HG03575 (cell line): Measurements from ENCODE around the gene SYNGR2.
"Not testable (repeated sequence)": the region's sequence is repeated elsewhere in the genome, so short reads cannot be mapped to it uniquely, and the experiment has no call there.

ENCODE experiments used
- ATAC-seq: cut with Tn5 transposase; IDR thresholded peaks from one replicate; pipeline ENCODE4 v1.9.1; 2021; ENCODE audit not compliant: unreplicated experiment, insufficient number of reproducible peaks, low FRiP score; ENCODE audit errors: extremely low read depth

Gene SYNGR2

DNA sequence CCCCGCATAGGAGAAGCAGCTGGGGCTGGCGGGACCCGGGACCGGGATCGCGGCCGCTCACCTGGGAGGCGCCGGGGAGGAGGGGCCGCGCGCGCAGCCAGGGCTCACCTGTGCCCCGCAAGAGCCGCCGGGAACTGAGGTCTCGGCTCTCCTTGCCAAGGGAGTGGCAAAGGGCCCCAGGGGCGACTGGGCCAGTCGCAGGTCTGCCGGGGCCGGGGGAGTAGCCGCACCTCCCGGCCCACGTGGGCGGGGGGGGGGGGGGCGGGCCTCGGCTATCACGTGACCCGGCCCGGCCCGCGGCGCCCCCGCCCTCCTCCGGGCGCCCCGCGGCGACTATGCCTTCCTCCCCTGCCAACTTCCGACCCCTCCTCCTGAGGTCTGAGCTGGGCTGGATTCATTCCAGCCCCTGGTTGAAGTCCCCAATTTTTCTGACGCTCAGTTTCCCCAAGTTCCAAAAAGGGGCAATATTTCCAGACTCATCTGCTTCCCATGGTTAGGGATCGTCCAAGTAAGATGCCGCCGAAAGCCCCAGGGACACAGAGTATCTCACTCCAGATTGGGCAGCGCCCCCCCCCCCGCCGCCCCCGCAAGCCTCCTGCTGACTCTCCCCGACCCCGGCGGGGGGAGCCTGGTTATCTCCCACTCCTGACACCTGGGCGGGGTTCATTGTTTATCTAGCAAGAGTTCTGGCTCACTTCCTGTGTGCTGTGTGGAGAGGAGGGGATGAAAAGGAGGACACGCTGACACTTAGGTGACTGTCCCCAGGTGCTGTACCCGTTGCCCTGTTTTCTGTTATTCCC, 39.6 kb upstream of the SYNGR2 start, which contains the start of gene TMC6:
Gene TMC6 (minus strand): TSS at position 205 of the 800 bp plus-strand sequence. CDS start 1,923 bp downstream, outside the sequence.
- ATAC-seq: no peak

DNA sequence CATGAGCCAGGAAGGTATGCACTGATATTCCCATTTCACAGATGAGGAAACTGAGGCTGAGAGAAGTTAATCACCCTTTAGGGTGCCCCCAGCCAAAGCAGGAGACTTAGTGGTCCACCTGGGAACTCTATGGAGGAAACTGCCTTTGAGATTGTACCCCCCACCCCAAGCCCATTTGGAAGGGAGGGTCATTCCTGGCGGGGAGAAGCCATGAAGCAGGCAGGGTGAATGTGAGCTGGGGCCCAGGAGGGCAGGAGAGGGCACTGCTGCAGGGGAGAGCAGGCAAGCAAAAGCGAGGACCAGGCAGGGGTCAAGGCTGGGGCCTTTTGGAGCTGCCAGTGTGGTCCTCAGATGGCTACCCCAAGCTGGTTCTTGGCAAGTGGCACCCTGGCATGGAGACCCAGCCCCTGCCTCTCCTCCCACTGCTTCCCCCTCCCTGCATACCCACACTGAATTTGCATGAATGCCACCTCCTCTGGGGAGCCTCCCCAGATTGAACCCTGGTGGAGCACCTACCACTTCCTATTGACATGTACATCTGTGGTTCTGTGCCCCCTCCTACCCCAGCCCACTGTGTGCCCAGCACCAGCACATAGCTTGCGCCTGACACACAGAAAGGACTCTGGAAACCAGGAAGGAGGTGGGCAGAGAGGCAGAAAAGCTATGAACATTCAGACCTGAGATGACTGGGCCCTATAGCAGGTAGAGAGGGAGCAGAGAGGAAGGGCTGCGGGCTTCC, 38.9 kb upstream of the SYNGR2 start:
- no peak for ATAC-seq

DNA sequence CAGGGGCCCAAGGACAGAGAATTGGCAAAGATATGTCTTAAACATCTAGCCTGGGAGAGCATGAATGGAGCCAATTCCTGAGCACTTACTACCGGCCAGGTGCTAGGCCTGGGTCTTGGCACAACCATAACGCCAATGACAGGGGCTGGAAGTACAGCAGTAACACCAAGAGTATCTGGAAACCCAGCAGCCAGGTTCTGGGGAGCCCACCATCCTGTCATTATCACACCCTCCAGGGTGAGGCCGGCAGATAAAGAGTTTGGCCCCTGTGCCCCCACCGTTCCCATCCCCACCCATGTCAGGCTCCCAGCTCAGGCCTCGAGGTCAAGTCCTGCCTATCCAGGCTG, 38.3 kb upstream of the SYNGR2 start:
- no peak for ATAC-seq

DNA sequence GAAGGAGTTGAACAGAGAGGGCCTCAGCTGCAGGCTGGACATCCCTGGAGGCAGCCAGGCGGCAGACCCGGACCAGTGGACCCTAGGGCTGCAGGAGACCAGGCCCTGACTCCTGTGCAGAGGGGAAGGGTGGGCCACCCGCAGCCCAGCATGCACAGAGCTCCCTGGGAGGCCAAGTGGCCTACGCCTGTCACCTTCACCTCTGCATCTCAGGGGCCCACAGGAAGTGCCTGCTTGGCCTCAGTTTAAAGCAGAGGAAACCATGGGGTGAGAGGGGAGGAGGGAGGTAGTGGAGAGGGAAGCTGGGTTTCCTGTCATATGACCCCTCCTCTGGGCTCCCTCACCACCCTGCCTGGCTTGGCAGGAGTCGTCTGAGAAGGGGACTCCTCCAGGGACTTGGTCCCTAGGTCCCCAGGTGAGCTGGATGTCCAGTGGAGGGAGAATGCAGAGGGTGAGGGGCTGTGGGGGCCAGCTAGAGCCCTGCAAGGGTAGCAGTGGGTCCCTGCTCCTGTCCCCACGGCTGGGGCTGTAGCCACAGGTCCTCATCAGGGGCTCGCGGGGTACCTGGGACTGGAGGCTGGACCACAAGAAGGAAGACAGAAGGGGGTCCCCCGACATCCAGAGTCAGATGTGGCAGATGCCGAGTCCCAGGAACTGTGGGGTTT, 37.8 kb upstream of the SYNGR2 start, which contains the start of gene TMC8:
Gene TMC8 (plus strand): TSS at position 335 of the 665 bp plus-strand sequence. CDS start 818 bp downstream, outside the sequence.
- ATAC-seq: no peak

DNA sequence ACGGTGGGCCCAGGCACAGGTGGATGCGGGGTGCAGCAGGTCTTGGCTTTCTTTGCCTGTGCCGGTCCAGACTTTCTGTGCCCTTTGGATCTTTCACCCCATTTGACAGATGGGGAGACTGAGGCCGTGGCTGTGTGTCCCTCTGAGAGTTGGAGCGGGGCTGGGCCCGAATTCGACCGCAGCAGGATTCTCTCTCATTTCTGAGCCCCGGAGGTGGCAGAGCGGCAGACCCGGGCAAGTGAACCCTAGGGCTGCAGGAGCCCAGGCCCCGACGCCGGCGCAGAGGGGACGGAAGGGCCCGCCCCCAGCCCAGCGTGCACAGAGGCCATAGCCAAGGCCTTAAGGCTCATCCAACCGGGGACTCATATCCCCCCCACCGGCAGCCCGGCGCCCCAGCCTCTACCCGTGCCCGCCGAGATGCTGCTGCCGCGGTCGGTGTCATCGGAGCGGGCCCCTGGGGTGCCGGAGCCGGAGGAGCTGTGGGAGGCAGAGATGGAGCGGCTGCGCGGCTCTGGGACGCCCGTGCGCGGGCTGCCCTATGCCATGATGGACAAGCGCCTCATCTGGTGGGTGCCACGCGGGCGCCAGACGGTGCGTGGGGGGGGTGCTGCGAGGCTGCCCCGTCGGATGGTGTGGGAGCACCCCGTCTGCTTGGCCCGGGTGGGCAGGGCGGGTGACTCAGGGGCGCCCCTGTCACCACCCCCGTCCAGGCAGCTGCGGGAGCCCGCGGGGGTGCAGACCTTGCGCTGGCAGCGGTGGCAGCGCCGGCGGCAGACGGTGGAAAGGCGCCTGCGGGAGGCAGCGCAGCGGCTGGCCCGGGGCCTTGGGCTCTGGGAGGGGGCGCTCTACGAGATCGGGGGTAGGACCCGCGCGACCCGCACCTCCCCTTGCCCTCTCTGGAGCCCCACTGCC, 37.0 kb upstream of the SYNGR2 start:
- no peak for ATAC-seq

DNA sequence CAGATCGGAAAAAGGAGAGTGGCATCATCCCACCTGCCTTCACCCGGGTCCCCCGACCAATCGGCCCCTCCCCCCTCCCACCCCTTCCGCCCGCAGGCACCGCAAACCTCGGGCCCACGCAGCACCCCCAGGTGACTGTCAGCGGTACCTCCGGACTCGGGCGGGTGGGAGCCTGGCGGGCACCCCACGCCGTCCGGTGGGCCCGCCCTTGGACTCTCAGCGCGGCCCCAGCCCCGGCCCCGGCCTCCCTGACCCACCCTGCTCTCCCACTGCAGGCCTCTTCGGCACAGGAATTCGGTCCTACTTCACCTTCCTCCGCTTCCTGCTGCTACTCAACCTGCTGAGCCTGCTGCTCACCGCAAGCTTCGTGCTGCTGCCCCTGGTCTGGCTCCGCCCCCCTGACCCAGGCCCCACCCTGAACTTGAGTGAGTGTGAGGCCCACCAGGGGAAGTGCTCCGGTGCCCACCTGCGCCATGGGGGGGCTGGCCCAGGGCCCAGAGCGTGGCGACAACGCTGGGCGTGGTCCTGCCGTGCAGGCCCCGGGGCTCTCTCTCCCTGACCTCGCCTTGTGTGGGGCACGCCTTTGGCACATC, 36.2 kb upstream of the SYNGR2 start:
- no peak for ATAC-seq

DNA sequence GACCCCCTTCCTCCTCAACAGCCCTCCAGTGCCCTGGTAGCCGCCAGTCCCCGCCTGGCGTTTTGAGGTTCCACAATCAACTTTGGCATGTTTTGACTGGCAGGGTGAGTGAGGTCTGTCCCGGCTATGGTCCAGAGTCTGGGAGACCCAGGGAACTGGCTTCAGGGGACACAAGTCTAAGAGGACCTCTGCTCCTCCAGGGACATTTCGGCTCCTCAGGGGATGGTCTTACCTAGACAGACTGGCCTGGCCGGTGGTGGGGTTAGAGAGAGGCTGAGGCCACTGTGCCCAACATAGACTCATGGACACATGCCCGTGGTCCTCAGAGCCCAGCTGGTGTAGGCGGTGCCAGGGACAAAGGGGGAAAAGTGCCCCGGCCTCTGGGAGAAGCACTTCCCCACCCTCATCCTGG, 35.6 kb upstream of the SYNGR2 start:
- ATAC-seq: no peak

DNA sequence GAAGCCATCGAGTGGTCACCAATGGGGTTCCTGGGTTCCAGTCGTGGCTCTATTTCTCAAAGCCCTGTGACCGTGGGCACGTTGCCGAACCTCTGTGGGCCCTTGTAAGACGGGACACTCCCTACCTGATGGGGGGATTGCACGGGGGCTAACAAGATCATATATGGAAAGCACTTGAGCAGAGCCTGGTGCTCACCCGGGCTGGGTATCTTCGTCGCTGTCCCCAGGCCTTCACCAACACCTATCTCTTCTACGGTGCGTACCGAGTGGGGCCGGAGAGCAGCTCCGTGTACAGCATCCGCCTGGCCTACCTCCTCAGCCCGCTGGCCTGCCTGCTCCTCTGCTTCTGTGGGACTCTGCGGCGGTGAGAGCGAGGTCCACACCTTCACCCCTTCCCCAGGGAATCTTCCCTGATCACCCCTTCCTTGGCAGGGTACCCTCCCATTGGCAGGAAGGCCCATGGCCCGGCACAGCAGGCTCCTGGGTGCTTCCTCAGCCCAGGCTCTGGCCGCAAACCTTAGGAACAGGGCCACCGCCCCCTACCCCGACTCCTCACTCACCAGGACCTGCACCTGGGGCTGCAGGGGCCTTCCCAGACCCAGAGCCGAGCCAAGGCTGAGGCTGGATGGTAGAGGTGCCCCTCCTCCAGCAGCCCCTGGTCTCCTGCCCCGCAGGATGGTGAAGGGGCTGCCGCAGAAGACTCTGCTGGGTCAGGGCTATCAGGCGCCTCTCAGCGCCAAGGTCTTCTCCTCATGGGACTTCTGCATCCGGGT, 35.0 kb upstream of the SYNGR2 start:
- no peak for ATAC-seq

DNA sequence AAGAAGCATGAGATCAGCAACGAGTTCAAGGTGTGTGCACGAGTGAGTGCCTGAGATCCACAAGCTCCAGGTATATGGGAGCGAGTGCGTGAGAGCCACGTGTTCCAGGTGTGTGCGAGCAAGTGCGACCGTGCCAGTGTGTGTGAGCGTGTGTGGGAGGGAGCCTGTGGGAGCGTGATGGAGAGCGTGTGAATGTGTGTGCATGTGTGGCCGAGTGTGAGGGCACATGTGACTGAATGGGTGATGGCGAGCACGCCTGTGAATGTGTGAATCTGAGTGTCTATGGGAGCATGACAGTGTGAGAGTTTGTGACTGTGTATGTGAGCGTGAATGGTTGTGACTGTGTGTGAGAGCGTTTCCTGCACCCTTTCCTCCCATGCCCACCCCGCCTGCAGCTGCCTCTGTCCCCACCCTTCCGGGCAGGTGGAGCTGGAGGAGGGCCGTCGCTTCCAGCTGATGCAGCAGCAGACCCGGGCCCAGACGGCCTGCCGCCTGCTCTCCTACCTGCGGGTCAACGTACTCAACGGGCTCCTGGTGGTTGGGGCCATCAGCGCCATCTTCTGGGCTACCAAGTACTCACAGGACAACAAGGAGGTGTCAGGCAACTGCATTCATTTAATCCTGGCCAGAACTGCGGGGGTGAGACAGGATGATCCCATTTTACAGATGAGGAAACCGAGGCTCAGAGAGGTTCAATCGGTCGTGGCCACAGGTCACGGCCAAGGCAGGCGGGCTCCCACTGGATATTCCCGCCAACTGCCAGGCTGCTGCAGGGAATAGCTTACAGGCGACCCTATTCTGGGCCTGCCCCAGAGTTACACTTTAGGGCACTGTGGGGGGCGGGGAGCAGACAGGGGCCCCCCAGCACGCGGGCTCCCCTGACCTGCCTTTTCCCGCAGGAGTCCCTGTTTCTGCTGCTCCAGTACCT, 34.1 kb upstream of the SYNGR2 start:
- ATAC-seq: no peak

DNA sequence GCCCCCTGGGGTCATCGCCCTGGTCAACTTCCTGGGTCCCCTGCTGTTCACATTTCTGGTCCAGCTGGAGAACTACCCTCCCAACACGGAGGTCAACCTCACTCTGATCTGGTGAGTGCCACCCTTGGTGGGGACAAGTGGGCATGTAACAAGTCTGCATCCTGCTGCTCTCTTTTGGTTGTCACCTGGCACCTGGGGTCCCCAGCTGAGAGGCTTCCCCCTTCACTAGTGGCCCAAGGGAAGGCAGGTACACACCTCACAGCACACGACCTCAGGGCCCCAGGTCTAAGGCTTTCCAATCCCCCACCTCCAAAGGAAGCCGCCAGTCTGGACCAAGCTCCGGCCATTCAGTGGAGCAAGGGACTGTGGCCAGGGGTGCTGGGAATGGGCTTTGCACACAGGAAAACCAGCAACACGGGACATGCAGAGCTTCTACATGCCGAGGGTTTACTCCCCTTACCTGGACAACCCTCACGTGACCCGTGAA, 33.4 kb upstream of the SYNGR2 start:
- ATAC-seq: no peak

DNA sequence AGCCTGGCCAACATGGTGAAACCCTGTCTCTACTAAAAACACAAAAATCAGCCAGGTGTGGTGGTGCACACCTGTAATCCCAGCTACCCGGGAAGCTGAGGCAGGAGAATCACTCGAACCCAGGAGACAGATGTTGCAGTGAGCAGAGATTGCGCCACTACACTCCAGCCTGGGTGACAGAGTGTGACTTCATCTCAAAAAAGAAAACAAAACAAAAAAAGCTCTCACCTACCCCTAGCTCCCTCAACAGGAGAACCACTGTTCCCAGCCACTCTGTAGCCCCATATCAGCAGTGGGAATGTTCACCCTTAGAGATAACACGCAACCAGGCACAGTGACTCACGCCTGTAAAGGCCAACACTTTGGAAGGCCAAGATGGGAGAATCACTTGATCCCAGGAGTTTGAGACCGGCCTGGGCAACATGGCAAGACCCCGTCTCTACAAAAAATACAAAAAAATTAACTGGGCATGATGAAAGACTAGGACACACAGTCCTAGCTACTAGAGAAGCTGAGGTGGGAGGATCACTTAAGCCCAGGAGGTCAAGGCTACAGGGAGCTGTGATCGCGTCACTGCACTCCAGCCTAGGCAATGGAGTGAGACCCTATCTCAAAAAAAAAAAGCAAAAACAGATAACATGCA, 32.4 kb upstream of the SYNGR2 start:
- no peak for ATAC-seq

DNA sequence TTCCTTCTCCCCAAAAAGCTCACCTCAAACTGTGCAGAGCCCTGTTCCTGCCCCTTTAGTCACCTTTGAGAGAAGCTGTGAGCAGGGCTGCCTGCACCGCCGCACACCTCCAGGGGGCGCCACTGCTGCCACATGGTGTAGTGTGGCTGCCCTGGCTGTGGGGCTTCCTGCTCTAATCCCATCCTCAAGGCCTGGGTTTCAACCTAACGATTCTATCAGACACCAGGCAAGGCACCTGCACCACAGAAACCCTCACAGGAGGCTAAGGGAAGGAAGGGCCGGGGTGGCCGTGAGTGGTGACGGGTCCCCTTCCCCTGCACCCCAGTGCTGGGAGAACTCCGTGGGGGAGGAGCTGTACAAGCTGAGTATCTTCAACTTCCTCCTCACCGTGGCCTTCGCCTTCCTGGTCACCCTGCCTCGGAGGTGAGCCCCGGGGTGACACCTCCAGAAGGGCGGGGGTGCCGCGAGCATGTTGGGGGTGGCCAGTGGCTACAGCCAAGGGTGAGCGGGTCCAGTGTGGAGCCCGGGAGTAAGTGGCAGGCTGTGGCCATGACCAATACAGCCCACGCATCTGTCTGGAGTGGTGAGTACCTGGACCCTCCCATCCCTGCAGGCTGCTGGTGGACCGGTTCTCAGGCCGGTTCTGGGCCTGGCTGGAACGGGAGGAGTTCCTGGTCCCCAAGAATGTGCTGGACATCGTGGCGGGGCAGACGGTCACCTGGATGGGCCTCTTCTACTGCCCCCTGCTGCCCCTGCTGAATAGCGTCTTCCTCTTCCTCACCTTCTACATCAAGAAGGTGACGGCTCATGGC, 30.8 kb upstream of the SYNGR2 start:
- ATAC-seq: no peak

DNA sequence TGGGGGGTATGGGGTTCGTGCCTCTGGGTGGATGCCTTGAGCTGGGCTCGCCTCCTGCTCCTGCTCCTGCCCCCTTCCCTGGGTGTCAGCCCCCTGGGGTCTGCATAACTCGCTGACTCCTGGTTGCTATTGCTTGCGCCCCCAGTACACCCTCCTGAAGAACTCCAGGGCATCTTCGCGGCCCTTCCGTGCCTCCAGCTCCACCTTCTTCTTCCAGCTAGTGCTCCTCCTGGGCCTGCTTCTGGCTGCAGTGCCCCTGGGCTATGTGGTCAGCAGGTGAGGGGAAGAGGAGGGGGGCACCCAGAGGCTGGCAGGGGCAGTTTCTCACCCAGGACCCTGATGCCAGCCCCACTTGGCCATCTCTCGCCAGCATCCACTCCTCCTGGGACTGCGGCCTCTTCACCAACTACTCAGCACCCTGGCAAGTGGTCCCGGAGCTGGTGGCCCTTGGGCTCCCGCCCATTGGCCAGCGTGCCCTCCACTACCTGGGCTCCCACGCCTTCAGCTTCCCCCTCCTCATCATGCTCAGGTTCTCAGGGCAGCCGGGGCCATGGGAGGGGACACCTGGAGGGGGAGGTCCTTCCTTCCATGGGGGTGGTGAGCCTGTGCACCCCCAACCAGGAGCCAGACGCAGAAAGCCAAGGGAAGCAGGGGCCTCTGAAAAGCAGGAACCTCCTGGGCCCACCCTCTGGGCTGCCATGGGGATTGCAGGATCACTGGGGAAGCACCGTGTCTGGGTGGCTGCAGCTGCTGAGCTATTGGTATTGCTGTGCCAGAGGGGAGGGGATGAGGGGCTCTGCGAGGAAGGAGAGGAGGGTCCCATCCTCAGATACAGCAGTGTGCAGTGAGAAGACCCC, 29.9 kb upstream of the SYNGR2 start:
- ATAC-seq: no peak

DNA sequence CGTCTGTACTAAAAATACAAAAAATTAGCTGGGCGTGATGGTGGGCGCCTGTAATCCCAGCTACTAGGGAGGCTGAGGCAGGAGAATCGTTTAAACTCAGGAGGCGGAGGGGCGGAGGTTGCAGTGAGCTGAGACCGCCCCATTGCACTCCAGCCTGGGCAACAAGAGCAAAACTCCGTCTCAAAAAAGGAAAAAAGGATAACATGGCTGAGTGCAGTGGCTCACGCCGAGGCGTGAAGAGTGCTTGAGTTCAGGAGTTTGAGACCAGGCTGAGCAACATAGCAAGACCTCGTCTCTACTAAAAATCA, 28.6 kb upstream of the SYNGR2 start:
- not testable (repeated sequence) for ATAC-seq
